Neural progenitor cell (in vitro differentiated cells): Measurements from ENCODE around the gene F8. TPM values are rescaled to one million over a fixed set of nuclear protein-coding genes. Genes with fewer than 3 reads are reported as not detected.

ENCODE experiments used
- DNase-seq: peaks from one replicate; pipeline ENCODE4 v3.0.0-alpha.2; 2016; ENCODE audit warnings: low spot score
- H2AFZ ChIP-seq: fragments of 200-600 bp; sonication (generic); replicated peaks from 2 replicates; pipeline ENCODE4 v1.6.1; 2016; ENCODE audit warnings: antibody characterized with exemption
- H3F3A ChIP-seq: fragments of 200-600 bp; sonication (generic); 2 replicates; pipeline ENCODE4 v1.6.1; 2016; ENCODE audit warnings: antibody characterized with exemption, low read depth
- H3K27ac ChIP-seq: fragments of 200-600 bp; sonication (generic); 2 replicates; pipeline ENCODE4 v1.5.1; 2016; ENCODE audit warnings: mild to moderate bottlenecking
- H3K27me3 ChIP-seq: fragments of 200-600 bp; sonication (generic); 2 replicates; pipeline ENCODE4 v1.6.1; 2016; ENCODE audit warnings: mild to moderate bottlenecking, moderate library complexity
- H3K36me3 ChIP-seq: fragments of 200-600 bp; sonication (generic); 2 replicates; pipeline ENCODE4 v1.5.1; 2016
- H3K4me1 ChIP-seq: fragments of 200-600 bp; sonication (generic); 2 replicates; pipeline ENCODE4 v1.6.1; 2016; ENCODE audit warnings: mixed run types
- H3K4me2 ChIP-seq: fragments of 200-600 bp; sonication (generic); 2 replicates; pipeline ENCODE4 v1.6.1; 2016
- H3K4me3 ChIP-seq: fragments of 200-600 bp; sonication (generic); 2 replicates; pipeline ENCODE4 v1.5.1; 2016
- H3K79me2 ChIP-seq: fragments of 200-600 bp; sonication (generic); 2 replicates; pipeline ENCODE4 v1.6.1; 2016; ENCODE audit warnings: low read depth
- H3K9ac ChIP-seq: fragments of 200-600 bp; sonication (generic); 2 replicates; pipeline ENCODE4 v1.6.1; 2016
- H3K9me3 ChIP-seq: fragments of 200-600 bp; sonication (generic); 2 replicates; pipeline ENCODE4 v1.5.1; 2016; ENCODE audit warnings: low read depth
- H4K20me1 ChIP-seq: fragments of 200-600 bp; sonication (generic); 2 replicates; pipeline ENCODE4 v1.6.1; 2016; ENCODE audit warnings: low read depth
- H3K27ac Mint-ChIP-seq: 3 replicates; pipeline ENCODE4 v1.8.0; 2021; ENCODE audit warnings: mixed read lengths
- H3K27me3 Mint-ChIP-seq: 2 replicates; pipeline ENCODE4 v1.8.0; 2022; ENCODE audit warnings: low read depth, mild to moderate bottlenecking, inconsistent platforms, moderate library complexity, mixed read lengths; ENCODE audit not compliant: insufficient read depth
- H3K36me3 Mint-ChIP-seq: 3 replicates; pipeline ENCODE4 v1.8.0; 2021; ENCODE audit warnings: mixed read lengths
- H3K4me1 Mint-ChIP-seq: 3 replicates; pipeline ENCODE4 v1.8.0; 2021; ENCODE audit warnings: mixed read lengths
- H3K4me3 Mint-ChIP-seq: 3 replicates; pipeline ENCODE4 v1.8.0; 2021; ENCODE audit warnings: mild to moderate bottlenecking, moderate library complexity, mixed read lengths
- H3K9me3 Mint-ChIP-seq: 3 replicates; pipeline ENCODE4 v1.8.0; 2020; ENCODE audit warnings: mixed read lengths
- CTCF ChIP-seq: fragments of 200-600 bp; sonication (generic); IDR thresholded peaks from 2 replicates; pipeline ENCODE4 v1.5.1; 2017; ENCODE audit warnings: antibody characterized with exemption, mild to moderate bottlenecking
- EZH2 ChIP-seq: fragments of 200-600 bp; sonication (generic); IDR thresholded peaks from 2 replicates; pipeline ENCODE4 v1.6.1; 2017; ENCODE audit warnings: antibody characterized with exemption, mild to moderate bottlenecking, moderate library complexity
- EZH2phosphoT487 ChIP-seq: fragments of 200-600 bp; sonication (generic); IDR thresholded peaks from 2 replicates; pipeline ENCODE4 v1.6.1; 2017; ENCODE audit warnings: antibody characterized with exemption
- total RNA-seq: library from RNA; depleted of rRNA; stranded (reverse); fragments of >200 nt; gene quantifications from 2 replicates; pipeline ENCODE4 v1.2.3, GENCODE V29; 2015; ENCODE audit warnings: low replicate concordance

Gene F8
- total RNA-seq, 1 donor from 2014 or later = 4.8 TPM

GRCh38 chrX:154834562-154834961 lies 188.0 kb downstream of the F8 start, which contains the start of gene SMIM9:
Gene SMIM9 (minus strand): TSS chrX:154834662. CDS start chrX:154830856, 3,806 bp downstream.
- no peaks in the 10 kb centered on the region for H3K36me3 Mint-ChIP-seq

GRCh38 chrX:154833746-154834274 lies 188.7 kb downstream of the F8 start:
- Histone ChIP-seq H3K27me3 (no peaks in the 10 kb centered on the region), H3K36me3 (no peaks in the 10 kb centered on the region), H3K4me1 (no peaks in the 10 kb centered on the region), H3F3A (no peaks in the 10 kb centered on the region), H3K79me2 (no peaks in the 10 kb centered on the region), H3K4me2 (no peak overlapping the region), H3K9ac (no peak overlapping the region), H4K20me1 (no peaks in the 10 kb centered on the region), H3K4me3 (no peak overlapping the region), H3K27ac (no peak overlapping the region), H2AFZ (no peak overlapping the region), H3K9me3 (no peaks in the 10 kb centered on the region)
- Mint-ChIP-seq H3K4me3 (no peak overlapping the region), H3K27me3 (peaks cover under 1% of the 10 kb centered on the region), H3K27ac (no peak overlapping the region), H3K36me3 (no peaks in the 10 kb centered on the region), H3K9me3 (peaks cover 11% of the 10 kb centered on the region), H3K4me1 (no peaks in the 10 kb centered on the region)
- TF ChIP-seq EZH2 (no peak), EZH2phosphoT487 (no peak), CTCF (no peak)
- DNase-seq = no peak

More at GRCh38 chrX:154834562-154834961, 188.0 kb downstream of the F8 start, which contains the start of gene SMIM9:
- Histone ChIP-seq H3K27me3 (no peaks in the 10 kb centered on the region), H2AFZ (no peak within 1 kb of the TSS), H3K4me3 (no peak within 1 kb of the TSS), H3F3A (no peaks in the 10 kb centered on the region), H3K27ac (no peak within 1 kb of the TSS), H3K9me3 (no peaks in the 10 kb centered on the region), H3K79me2 (no peaks in the 10 kb centered on the region), H3K4me2 (no peak within 1 kb of the TSS), H3K4me1 (no peaks in the 10 kb centered on the region), H4K20me1 (no peaks in the 10 kb centered on the region), H3K9ac (no peak within 1 kb of the TSS), H3K36me3 (no peaks in the 10 kb centered on the region)
- no peak for DNase-seq
- H3K4me1 Mint-ChIP-seq = no peaks in the 10 kb centered on the region
- peaks cover 14% of the 10 kb centered on the region for H3K9me3 Mint-ChIP-seq
- H3K27ac Mint-ChIP-seq = no peak within 1 kb of the TSS
- no peak for TF ChIP-seq EZH2phosphoT487
- no peak for TF ChIP-seq EZH2
- peaks cover 2% of the 10 kb centered on the region for H3K27me3 Mint-ChIP-seq
- H3K4me3 Mint-ChIP-seq = no peak within 1 kb of the TSS

- H4K20me1 ChIP-seq = no peaks in the 10 kb centered on the region
- Mint-ChIP-seq H3K9me3 (peaks cover 11% of the 10 kb centered on the region), H3K27ac (no peak overlapping the region), H3K4me1 (no peaks in the 10 kb centered on the region), H3K4me3 (no peak overlapping the region), H3K27me3 (peaks cover 3% of the 10 kb centered on the region), H3K36me3 (no peaks in the 10 kb centered on the region)
- H3K36me3 ChIP-seq = no peaks in the 10 kb centered on the region
- no peaks in the 10 kb centered on the region for H3K9me3 ChIP-seq
- no peaks in the 10 kb centered on the region for H3K79me2 ChIP-seq
- no peaks in the 10 kb centered on the region for H3K27me3 ChIP-seq
- TF ChIP-seq CTCF = no peak
- TF ChIP-seq EZH2phosphoT487 = no peak
- no peak for TF ChIP-seq EZH2
- H3K27ac ChIP-seq = no peak overlapping the region
- no peak overlapping the region for H3K4me3 ChIP-seq
- no peak overlapping the region for H2AFZ ChIP-seq
- no peak for DNase-seq
- H3F3A ChIP-seq = no peaks in the 10 kb centered on the region
- no peaks in the 10 kb centered on the region for H3K4me1 ChIP-seq
- H3K9ac ChIP-seq = no peak overlapping the region
- H3K4me2 ChIP-seq = no peak overlapping the region
These were observed 192.5 kb downstream of the F8 start for GRCh38 chrX:154829926-154830442.

- no peak overlapping the region for H3K9ac ChIP-seq
- no peak overlapping the region for H2AFZ ChIP-seq
- H3K27ac Mint-ChIP-seq = no peak overlapping the region
These were observed 193.4 kb downstream of the F8 start for GRCh38 chrX:154829134-154829533.

More at GRCh38 chrX:154829134-154829533, 193.4 kb downstream of the F8 start:
- H3K27me3 ChIP-seq = no peaks in the 10 kb centered on the region
- H3K36me3 ChIP-seq = no peaks in the 10 kb centered on the region
- Mint-ChIP-seq H3K4me3 (no peak overlapping the region), H3K36me3 (no peaks in the 10 kb centered on the region), H3K27me3 (peaks cover 3% of the 10 kb centered on the region), H3K9me3 (peaks cover 16% of the 10 kb centered on the region), H3K4me1 (no peaks in the 10 kb centered on the region)
- H3F3A ChIP-seq = no peaks in the 10 kb centered on the region
- H3K4me3 ChIP-seq = no peak overlapping the region
- TF ChIP-seq CTCF (no peak), EZH2phosphoT487 (no peak), EZH2 (no peak)
- no peaks in the 10 kb centered on the region for H4K20me1 ChIP-seq
- no peak for DNase-seq
- no peak overlapping the region for H3K4me2 ChIP-seq
- no peak overlapping the region for H3K27ac ChIP-seq
- H3K9me3 ChIP-seq = no peaks in the 10 kb centered on the region
- no peaks in the 10 kb centered on the region for H3K79me2 ChIP-seq
- no peaks in the 10 kb centered on the region for H3K4me1 ChIP-seq
